Measurements from ENCODE around the gene WDTC1.

GRCh38 chr1:27345272-27345671, 110.8 kb downstream of the WDTC1 start:
- TF ChIP-seq CTCF (IDR thresholded peaks at IDR 0.05) (no peak), POLR2A (IDR thresholded peaks at IDR 0.05) (no peak)
